Prostate gland (tissue), 2 donors: Measurements from ENCODE around the gene RNF208.

Experiments
- POLR2A ChIP-seq: fragments of 450-650 bp; IDR thresholded peaks from one replicate; pipeline ENCODE4 v1.6.1; 2016; ENCODE audit warnings: antibody characterized with exemption, mild to moderate bottlenecking
- TF ChIP-seq, protein P1 (sequence below), 4 experiments: fragments of 200-600 bp in 2 of 4; fragments of 450-650 bp in 2 of 4; sonication (generic) in 2 of 4; IDR thresholded peaks; 1 replicate in 3 of 4; 2 replicates in 1 of 4; pipeline ENCODE4 v1.5.1; 2016 to 2019; ENCODE audit warnings: antibody characterized with exemption in 4 of 4, mild to moderate bottlenecking in 2 of 4, moderate library complexity in 2 of 4

DNA sequence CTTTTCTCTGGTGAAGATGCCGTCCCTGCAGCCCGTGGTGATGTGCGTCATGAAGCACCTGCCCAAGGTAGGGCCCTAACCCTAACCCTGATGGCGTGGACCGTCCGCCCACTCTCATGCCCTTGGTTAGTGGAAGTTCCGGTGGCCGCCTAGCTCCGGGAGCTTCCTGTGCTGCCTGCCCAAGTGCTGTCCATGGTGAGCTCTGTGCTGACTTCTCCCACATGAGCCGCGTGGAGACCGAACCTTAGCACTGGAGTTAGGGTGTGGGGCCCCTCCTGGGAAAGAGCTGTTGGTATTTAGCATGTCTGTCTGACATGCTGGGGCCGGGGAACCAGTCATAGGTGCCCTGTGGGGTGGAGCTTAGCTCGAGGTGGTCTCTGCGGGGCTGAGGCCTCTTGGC lies 34.3 kb upstream of the RNF208 start:
- TF ChIP-seq, protein P1, sequence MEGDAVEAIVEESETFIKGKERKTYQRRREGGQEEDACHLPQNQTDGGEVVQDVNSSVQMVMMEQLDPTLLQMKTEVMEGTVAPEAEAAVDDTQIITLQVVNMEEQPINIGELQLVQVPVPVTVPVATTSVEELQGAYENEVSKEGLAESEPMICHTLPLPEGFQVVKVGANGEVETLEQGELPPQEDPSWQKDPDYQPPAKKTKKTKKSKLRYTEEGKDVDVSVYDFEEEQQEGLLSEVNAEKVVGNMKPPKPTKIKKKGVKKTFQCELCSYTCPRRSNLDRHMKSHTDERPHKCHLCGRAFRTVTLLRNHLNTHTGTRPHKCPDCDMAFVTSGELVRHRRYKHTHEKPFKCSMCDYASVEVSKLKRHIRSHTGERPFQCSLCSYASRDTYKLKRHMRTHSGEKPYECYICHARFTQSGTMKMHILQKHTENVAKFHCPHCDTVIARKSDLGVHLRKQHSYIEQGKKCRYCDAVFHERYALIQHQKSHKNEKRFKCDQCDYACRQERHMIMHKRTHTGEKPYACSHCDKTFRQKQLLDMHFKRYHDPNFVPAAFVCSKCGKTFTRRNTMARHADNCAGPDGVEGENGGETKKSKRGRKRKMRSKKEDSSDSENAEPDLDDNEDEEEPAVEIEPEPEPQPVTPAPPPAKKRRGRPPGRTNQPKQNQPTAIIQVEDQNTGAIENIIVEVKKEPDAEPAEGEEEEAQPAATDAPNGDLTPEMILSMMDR (IDR thresholded peaks at IDR 0.05): no peak
- TF ChIP-seq POLR2A: no peak
